Adrenal gland (tissue), 12 donors: Measurements from ENCODE around the gene CPT1A. TPM values are rescaled to one million over a fixed set of nuclear protein-coding genes. Genes with fewer than 3 reads are reported as not detected.

Experiments
- DNase-seq, 7 donors: peaks; one replicate each; pipeline ENCODE4 v3.0.0-alpha.2; 2019 to 2020
- H3K27ac ChIP-seq, 5 donors: fragments of 200-600 bp; sonication (generic) in 4 of 5; 1 replicate in 3 of 5; 2 replicates in 2 of 5; pipeline versions ENCODE4 v1.5.1 to v1.8.0; 2016 to 2020; ENCODE audit warnings: mild to moderate bottlenecking in 1 of 5
- H3K27me3 ChIP-seq: fragments of 200-600 bp; 2 replicates; pipeline ENCODE4 v1.8.0; 2021
- H3K36me3 ChIP-seq, 2 donors: fragments of 200-600 bp; replicated peaks in 1 of 2; 1 replicate in 1 of 2; 2 replicates in 1 of 2; pipeline versions ENCODE4 v1.5.1 to v1.8.0; 2018 to 2022
- H3K4me1 ChIP-seq, 2 donors: fragments of 200-600 bp; replicated peaks in 1 of 2; 1 replicate in 1 of 2; 2 replicates in 1 of 2; pipeline versions ENCODE4 v1.5.1 to v1.8.0; 2018 to 2021
- H3K4me3 ChIP-seq, 4 donors: fragments of 200-600 bp; sonication (generic) in 3 of 4; one replicate each; pipeline ENCODE4 v1.5.1; 2016 to 2018
- H3K9me3 ChIP-seq, 3 donors: fragments of 200-600 bp; sonication (generic) in 1 of 3; replicated peaks in 1 of 3; 1 replicate in 2 of 3; 2 replicates in 1 of 3; pipeline versions ENCODE4 v1.5.1 to v1.8.0; 2016 to 2021
- POLR2A ChIP-seq, 2 donors: fragments of 450-650 bp; IDR thresholded peaks; one replicate each; pipeline ENCODE4 v1.6.1; 2017; ENCODE audit warnings: antibody characterized with exemption in 2 of 2, mild to moderate bottlenecking in 2 of 2, moderate library complexity in 1 of 2
- WGBS, 4 donors: extraction: QIAGEN DNeasy Blood & Tissue Kit in 2 of 4; methylation state at CpG; one replicate each; pipeline versions ENCODE4 v1.1.5 to v1.1.7; 2013 to 2017; 5-methylcytosine and 5-hydroxymethylcytosine counted together
- intact Hi-C, 2 donors: fragments of 100-400 bp; cut with DNase I; formaldehyde crosslinking; loops; one replicate each; pipeline versions ENCODE4 v1.14.1 to v1.15.0; 2022 to 2023
- polyA plus RNA-seq, 3 donors: library from polyadenylated mRNA; stranded (reverse); fragments of 200-250 nt in 2 of 3; fragments of 350-450 nt in 1 of 3; fragmentation: Illumina TruSeq in 1 of 3; extraction: RNeasy Lipid Tissue Mini Kit (QIAGEN cat#74804) in 1 of 3; gene quantifications; one replicate each; pipeline ENCODE4 v1.2.3, GENCODE V29; 2013 to 2014
- total RNA-seq, 9 donors: library from RNA; depleted of rRNA in 4 of 9; stranded (reverse); fragments of >200 nt in 4 of 9; fragments of 120-200 nt in 1 of 9; fragmentation: NEBNext Ultra II Directional in 1 of 9; extraction: Animal tissue kit (Norgen Biotek cat#: 25700) in 1 of 9; gene quantifications; one replicate each; pipeline versions ENCODE4 v1.1.0 to v1.2.4, GENCODE V29; 2013 to 2023
- TF ChIP-seq, protein P1 (sequence below), 6 experiments: fragments of 450-650 bp in 4 of 6; fragments of 200-600 bp in 2 of 6; sonication (generic) in 1 of 6; IDR thresholded peaks; 1 replicate in 5 of 6; 2 replicates in 1 of 6; pipeline versions ENCODE4 v1.5.1 to v1.8.0; 2016 to 2021; ENCODE audit warnings: antibody characterized with exemption in 6 of 6, mild to moderate bottlenecking in 2 of 6, moderate library complexity in 1 of 6
- donor health status: healthy with polysubstance abuse.
- donor health status: Bipolar disorder and iron deficiency.
- donor health status: DM: yes; HTN: yes; CAD: no.
- donor health status: DM: no; HTN: no; CAD: no.
- donor health status: DM: no; HTN: no; CAD: no.
- donor health status: DM: yes; HTN: yes; CAD: no.

Gene CPT1A
- total and polyA plus RNA-seq, 12 donors = 15.2 to 140 (median 66.0) TPM

DNA sequence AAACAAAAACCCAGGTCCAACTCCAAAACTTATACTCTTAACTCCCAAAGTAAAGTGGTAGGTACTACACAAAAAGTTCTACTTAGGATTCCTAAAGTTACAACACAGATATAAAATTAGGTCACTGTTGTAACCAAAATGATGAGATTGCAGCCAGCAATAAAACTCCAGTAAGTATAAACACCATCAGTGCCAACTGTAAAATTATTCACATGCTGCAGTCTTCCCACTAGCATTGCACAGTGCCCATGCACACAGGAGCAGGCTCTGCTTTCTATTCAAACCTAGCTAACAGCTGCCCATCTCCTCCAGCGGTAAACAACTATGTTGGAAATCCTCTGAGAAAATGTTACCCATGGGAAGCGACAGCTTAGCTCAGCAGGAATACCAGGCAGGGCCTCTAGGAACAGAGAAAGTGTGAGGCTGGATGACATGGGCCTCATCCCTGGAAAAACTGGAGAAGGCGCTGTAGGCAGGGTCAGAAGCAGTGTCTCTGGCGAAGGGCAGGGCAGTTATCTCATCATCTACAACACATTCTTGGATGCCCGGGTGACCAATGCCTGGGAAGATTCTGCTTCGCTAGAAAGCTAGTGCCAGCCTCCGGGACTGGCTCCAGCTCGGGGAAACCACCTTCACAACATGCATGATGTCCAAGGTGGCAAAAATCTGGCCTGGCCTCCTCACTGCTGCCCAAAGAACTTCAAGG, 9.1 kb downstream of the CPT1A start:
- Histone ChIP-seq H3K4me1 (peaks cover 59 to 61% of the 10 kb centered on the region in 2 donors), H3K36me3 (peaks cover 0 to 7% of the 10 kb centered on the region in 2 donors), H3K27me3 (no peaks in the 10 kb centered on the region), H3K9me3 (no peaks in the 10 kb centered on the region), H3K27ac (peak overlapping the region in 4 of 5 donors; percentile 18 to 58 (median 40)), H3K4me3 (no peak overlapping the region)
- TF ChIP-seq, protein P1, sequence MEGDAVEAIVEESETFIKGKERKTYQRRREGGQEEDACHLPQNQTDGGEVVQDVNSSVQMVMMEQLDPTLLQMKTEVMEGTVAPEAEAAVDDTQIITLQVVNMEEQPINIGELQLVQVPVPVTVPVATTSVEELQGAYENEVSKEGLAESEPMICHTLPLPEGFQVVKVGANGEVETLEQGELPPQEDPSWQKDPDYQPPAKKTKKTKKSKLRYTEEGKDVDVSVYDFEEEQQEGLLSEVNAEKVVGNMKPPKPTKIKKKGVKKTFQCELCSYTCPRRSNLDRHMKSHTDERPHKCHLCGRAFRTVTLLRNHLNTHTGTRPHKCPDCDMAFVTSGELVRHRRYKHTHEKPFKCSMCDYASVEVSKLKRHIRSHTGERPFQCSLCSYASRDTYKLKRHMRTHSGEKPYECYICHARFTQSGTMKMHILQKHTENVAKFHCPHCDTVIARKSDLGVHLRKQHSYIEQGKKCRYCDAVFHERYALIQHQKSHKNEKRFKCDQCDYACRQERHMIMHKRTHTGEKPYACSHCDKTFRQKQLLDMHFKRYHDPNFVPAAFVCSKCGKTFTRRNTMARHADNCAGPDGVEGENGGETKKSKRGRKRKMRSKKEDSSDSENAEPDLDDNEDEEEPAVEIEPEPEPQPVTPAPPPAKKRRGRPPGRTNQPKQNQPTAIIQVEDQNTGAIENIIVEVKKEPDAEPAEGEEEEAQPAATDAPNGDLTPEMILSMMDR (IDR thresholded peaks at IDR 0.05) = no peak
- peak in 1 of 2 donors; percentile 10 for TF ChIP-seq POLR2A (IDR thresholded peaks at IDR 0.05)
- intact Hi-C loops = no loop called here
- 46 to 50% (median 47%) methylated on average over 5 to 8 of the region's 8 CpGs for WGBS, 4 donors
- DNase-seq = peak; percentile 54 to 83 (median 81)

DNA sequence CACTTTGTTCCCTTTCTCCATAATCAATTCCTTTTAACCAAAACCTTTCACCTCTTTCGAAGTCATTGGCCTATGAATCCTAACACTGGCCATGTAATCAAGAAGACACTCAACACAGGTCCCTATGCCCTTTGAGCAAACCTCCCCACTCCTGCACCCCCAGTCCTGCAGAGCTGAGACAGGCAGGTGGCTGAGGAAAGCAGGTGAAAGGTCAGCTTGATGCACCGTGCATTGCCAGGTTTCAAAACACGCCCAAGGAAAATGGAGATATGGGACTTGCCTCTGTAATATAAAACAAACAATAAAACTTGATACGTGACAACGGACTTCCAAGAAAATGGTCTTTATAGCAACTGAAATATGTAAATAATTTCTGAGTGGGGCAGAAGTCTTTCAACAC, 10.6 kb downstream of the CPT1A start:
- no peak overlapping the region for H3K4me3 ChIP-seq
- no peak for DNase-seq
- TF ChIP-seq POLR2A (IDR thresholded peaks at IDR 0.05) = no peak
- TF ChIP-seq, protein P1 (IDR thresholded peaks at IDR 0.05) = no peak

DNA sequence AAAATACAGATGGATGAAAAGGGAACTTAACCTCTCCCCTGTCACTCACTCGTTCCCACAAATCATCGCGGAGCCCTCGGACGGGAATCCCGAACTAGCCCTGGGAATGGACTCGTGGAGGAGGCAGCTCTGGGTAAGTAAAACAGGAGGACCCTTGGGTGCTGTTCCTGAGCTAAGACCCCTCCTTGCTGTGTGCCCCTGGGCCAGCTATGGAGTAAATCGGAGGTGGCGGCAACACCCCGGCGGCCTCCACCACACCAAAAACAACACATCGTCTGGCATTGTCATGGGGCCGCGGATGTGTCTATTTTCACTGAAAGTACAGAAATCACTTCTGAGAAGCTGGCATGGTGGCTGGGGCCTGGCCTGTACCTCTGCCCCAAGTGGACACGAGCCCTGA, 12.1 kb downstream of the CPT1A start:
- H3K27me3 ChIP-seq = no peaks in the 10 kb centered on the region
- H3K27ac ChIP-seq = peak overlapping the region in 2 of 5 donors; percentile 8 to 28
- H3K4me3 ChIP-seq = no peak overlapping the region
- WGBS, 4 donors = 79 to 89% (median 85%) methylated on average over 15 of the region's 15 CpGs
- no peak for DNase-seq
- H3K9me3 ChIP-seq = no peaks in the 10 kb centered on the region
- TF ChIP-seq POLR2A (IDR thresholded peaks at IDR 0.05) = no peak
- TF ChIP-seq, protein P1 (IDR thresholded peaks at IDR 0.05) = no peak
- H3K4me1 ChIP-seq = peaks cover 38 to 39% of the 10 kb centered on the region in 2 donors
- H3K36me3 ChIP-seq = peaks cover 0 to 7% of the 10 kb centered on the region in 2 donors
- intact Hi-C loops = no loop called here

More for the DNA sequence above, 10.6 kb downstream of the CPT1A start:
- intact Hi-C loops = no loop called here
- no peaks in the 10 kb centered on the region for H3K27me3 ChIP-seq
- peaks cover 44 to 46% of the 10 kb centered on the region in 2 donors for H3K4me1 ChIP-seq
- 77 to 80% (median 79%) methylated on average over 5 of the region's 5 CpGs for WGBS, 4 donors
- H3K36me3 ChIP-seq = peaks cover 0 to 7% of the 10 kb centered on the region in 2 donors
- no peaks in the 10 kb centered on the region for H3K9me3 ChIP-seq
- H3K27ac ChIP-seq = no peak overlapping the region

DNA sequence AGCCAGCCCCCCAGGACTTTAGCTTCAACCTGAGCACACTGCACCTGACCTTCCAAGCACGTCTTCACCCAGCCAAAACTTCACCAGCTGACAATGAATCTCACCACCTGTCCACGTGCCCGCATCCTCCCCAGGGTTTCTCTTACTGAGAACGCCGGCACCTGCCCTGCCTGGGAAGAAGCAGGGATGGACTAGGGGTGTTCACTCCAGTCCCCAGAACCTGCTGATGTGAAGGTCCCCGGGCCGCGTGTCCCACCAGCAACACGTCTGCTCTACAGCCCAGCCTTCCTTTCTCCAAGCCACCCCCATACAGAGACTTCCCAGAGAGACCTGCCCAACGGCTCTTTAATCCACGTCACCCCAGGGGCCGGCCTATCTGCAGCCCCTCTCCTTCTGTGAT, 12.8 kb downstream of the CPT1A start:
- H3K27me3 ChIP-seq = no peaks in the 10 kb centered on the region
- TF ChIP-seq POLR2A (IDR thresholded peaks at IDR 0.05) = no peak
- TF ChIP-seq, protein P1 (IDR thresholded peaks at IDR 0.05) = no peak
- peaks cover 0 to 7% of the 10 kb centered on the region in 2 donors for H3K36me3 ChIP-seq
- WGBS, 4 donors = 69 to 80% (median 74%) methylated on average over 12 of the region's 12 CpGs
- H3K4me1 ChIP-seq = peaks cover 38 to 39% of the 10 kb centered on the region in 2 donors
- no peak overlapping the region for H3K4me3 ChIP-seq
- H3K9me3 ChIP-seq = no peaks in the 10 kb centered on the region
- intact Hi-C loops = no loop called here
- peak overlapping the region in 3 of 5 donors; percentile 28 to 57 (median 28) for H3K27ac ChIP-seq
- no peak for DNase-seq
